DMS53 treated with DMSO at 0.1 percent for 48 hours (cell line): Measurements from ENCODE around the gene AKAP1.

ENCODE experiments used
- DNase-seq: peaks from one replicate; lab custom pipeline; 2025; ENCODE audit not compliant: unreplicated experiment; lab: John Stamatoyannopoulos, UW

Gene AKAP1

DNA sequence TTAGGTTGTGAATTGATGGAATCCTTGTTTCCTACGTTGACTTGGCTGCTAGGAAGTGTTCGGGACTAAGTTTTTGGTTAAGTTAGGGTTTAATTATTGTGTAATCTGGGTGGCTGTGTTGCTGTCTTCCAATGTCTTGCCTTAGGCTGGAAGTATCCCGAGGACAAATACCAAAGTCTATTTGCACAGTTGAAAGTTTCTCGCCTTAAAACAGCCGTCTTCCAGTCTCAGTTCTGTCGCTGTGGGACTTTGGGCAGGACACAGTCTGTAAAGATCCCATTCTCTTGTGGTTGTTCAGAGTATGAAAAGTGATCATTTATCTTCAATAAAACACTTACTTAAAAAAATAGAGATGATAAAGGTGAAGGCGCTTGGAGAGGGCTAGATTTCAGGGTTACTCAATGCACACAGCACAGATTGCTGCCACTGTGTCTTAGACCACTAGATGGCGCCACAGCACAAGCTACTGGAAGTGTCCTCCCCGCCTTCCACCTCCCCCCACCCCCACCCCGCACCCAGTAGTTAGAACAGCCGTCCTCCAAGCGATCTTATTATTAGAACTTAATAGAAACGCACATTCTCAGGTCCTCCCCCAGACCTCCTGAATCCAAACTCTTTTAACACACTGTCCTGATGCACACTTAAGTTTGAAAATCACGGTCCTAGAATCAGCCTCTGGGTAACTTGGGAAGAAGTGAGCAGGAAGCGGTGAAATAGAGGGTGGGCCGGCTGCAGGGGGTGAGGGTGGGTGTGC is 45.8 kb downstream of the AKAP1 start:
- DNase-seq = peak; percentile 52

DNA sequence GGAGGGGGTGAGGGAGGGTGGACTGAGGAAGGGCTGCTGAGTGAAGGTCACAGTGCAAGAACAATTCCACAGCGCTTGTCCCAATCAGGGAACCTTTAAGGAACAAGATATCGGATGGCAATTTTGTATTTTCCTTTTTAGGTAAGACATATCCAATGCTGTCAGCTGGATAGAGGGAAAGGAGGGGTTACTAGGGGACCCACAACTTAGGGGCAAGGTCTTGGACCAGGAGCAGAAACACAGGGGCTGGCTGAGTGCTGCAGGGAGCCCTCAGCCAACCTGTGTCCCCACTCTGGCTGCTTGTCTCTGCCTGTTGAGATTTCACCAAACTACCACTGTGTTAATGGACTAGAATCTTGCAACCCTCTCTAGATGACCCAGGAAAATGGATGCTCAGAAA is 47.6 kb downstream of the AKAP1 start:
- DNase-seq = no peak

DNA sequence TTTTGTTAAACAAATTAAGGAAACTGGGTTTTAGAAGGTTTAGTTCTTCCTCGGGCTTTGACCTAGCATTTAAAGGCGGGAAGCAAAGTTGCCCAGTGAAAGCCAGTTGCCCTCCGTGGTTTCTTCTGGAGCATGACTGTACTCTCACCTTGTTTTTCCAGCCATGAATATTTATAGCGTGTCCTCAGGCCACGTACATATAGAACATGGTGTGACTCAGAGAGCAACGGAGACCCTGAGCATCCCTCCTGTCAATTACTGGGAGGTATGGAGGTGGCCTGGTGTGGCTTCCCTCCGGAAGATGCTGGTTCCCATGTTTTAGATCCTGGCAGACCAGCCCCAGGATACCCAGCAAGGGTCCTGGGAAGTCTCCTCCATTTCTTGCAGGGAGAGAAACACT is 48.4 kb downstream of the AKAP1 start:
- no peak for DNase-seq

DNA sequence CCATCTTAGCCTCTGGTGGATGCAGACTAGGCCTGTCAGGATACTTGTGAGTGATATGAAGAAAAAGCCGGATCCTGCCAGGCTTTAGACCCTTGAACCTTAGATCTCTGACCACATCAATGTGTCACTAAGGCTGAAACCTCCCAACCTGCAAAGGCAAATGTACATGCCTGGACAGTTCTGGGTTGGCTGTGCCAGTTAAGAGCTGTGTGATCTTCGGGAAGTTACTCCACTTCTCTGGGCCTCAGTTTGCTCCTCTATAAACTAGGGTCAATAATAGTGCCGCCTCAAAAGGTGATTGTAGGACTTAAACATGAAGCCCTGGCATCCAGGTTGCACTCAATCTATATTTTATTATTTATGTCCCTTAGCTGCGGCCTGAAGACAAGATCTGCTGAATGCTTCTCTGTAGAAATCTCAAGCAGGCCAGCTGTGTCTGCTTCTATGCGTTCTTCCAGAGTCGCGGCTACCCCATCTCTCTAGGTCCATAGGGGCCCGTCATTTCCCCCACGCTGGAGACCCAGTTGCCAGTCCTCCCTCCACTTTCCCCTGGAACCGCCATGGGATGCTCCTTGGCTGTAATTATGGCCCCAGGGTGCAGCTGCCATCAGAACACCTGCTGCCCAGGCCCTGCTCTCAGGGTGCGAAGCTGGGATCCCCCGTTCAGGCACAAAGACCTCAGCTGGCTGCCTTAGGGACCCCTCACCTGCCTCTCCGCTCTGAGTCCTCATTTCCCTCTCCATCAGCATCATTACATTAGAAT is 50.2 kb downstream of the AKAP1 start:
- DNase-seq = no peak

DNA sequence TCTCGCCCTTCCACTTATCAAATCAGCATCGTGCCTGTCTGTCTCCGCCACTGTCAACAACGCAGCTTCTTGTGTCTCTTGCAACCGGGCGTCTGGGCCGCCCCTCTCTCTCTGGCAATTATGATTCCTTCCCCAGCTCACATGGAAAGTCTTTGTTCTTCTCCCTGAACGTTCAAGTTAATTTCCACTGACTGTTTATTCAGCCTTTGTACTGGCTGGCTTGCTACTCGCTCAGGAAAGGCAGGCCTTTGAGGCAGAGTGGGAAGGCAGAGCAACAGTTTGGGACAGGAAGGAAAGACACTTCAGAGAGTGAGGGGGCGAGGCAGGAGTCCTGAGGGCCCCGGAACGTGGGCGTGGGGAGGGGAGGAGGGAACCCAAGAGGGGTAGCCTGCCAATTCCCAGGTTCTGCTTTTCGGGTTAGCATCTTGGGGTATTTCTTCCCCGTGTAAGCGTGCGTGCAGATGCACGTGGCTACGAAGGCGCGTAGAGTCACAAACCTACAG is 50.8 kb downstream of the AKAP1 start:
- DNase-seq = no peak

DNA sequence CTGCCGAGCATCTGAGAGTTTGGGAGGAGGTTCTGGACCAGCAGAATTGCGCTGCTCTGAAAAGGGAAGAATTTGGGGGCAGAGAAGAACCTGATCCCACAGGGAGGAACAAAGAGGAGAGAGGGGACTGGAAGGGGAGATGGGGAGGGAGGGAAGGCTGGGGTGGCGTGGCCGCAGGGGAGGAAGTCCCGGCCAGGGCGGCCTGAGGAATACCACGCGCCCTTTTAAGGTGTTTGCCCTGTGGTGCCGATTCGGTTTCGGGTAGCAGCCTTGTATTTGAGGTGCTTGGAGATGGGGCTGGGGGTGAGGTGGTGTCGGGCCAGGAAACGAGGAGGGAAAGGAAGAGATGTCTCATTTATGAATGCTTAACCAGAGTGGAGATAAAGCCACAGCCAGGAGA is 51.3 kb downstream of the AKAP1 start:
- DNase-seq = no peak

DNA sequence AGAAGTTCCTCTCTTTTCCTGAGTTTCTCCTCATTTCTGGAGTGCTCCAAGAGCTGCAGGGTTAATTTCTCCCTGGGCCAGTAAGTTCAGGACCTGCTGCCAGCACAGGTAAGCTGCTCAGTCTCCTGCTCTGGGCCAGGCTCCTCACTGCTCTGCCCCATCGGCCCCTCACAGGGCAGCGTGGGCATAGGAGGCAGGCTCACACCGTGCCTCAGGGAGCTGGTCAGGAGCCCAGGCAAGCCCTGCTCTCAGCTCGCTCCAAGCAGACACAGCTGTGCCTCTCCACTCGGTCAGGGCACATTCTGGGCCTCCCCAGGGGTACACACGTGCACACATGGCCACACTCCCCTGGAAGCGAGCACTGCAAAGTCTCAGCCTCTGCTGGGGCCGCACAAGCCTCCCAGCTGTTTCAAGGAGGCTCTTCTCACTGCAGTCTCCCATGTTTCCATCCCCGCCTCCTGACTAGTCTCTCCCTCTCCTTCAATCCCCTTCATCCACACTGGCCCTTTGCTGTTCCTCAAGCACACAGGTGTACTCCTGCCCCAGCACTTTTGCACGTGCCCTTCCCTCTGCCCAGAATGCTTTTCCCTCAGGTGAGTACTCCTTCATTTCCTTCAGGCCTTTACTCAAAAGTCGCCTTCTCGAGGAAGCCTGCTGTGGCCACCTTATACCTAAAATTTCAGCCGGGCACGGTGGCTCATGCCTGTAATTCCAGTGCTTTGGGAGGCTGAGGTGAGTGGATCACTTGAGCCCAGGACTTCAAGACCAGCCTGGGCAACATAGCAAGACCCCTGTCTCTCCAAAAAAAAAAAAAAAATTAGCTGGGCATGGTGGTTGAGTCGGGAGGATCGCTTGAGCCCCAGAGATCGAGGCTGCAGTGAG is 53.2 kb downstream of the AKAP1 start:
- DNase-seq = no peak

DNA sequence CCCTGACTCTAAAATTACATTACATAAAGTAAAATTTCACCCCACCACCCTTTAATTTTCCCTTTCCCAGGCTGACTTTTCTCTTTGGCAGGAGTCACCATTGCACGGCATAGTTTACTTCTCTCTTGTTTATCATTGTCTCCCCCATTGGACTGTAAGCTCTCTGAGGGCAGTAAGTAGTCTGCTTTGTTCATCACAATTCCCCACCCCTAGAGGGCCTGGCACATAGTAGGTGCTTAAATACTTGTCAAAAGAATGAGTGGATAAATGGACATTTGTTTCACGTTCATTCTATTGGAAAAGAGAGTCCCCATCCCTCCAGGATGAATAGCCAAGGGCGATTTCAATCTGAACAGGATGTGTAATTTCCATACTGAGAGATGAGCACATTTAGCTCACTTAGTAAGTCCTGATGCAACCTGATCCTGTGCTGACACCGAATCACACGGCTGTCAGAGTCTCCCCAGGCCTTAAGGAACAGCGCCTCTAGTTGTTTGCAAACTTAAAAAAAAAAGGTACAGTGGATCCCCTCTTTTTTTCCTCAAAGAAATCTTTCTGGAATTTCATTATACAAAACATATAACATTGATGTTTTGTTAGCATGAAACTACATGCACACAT is 54.0 kb downstream of the AKAP1 start:
- DNase-seq = no peak

DNA sequence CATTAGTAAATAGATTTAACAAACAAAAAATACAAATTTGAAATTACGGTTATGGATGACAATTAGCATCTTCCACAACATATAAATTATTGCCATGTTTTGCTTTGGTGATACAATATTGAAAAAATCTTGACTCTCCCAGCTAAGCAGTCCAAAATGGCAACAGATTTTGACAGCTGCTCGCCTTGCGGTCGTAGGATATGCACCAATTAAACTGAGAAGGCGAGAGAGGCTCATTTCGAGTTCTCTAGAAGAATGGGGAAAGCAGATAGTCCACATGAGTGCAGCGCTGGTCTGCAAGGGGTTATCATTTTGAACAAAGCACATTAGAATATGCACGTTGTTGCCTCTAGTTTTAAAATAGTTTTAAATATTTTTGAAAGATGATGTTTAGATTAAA is 55.3 kb downstream of the AKAP1 start:
- DNase-seq = no peak

DNA sequence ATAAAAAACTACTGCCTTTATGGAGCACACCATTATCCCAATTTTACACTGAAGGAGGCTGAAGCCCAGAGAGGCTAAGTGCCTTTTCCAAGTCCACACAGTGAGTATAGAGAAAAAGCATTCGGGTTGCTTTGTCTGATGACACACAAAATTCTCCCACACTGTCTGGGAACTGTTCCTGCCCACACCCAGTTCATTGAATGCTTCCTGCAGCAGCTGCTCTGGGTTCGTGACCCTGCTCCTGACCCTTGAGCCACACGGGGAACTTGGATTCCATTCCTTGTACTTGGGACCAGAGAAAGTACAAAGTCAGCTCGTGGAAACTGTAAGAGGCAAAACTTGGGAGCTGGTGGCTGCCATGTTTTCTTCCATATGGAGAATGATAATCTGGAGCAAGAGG is 57.9 kb downstream of the AKAP1 start:
- no peak for DNase-seq

DNA sequence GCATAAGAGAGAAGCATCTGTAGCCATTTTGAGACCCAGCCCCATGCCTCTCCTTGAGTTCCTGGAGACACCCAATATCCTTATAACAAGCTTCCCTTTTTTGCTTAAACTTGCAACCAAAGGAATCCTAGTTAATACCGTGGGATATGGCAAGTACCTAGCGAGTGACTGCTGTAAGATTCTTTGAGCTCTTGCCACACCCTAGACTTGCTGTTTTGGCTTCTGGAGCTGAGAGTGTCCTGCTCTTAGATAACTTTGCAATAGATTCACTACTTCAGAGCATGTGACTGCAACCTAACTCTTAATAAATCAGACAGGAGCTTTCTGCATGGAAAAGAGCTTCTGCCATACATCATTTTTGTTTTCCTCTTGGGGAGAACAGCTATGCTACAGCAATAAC is 58.3 kb downstream of the AKAP1 start:
- DNase-seq = no peak

DNA sequence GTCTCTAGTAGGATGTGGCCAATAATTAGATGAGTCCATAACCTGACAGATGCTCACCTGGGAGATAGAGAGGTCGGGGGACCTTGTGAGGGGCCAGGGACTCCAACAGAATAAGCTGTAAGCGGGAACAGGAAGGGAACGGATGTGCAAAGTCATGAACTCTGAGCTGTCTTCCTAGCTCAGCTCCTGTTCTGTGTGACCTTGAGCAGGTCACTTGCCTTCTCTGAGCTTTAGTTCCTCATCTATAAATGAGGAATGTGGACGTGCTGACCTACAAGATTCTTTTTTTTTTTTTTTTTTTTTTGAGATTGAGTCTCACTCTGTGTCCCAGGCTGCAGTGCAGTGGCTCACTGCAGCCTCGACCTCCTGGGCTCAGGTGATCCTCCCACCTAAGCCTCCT is 58.9 kb downstream of the AKAP1 start:
- DNase-seq = no peak

DNA sequence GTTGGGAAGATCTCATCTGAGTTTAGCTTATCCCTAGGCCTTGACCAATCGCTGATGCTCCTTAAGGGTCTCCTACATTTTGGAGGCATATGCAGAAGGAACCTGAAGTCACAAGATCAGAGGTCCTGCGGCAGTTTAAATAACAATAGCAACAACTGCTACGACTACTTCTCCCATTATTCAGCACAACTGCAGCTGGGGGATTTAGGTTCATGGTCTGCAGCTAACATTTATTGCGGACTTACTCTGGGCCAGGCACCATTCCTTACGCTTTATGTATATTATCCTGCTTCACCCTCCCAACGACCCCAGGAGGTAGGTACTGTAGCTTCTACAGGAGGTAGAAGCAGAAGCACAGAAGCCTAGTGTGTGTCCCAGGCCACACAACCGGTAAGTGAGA is 59.5 kb downstream of the AKAP1 start:
- no peak for DNase-seq

DNA sequence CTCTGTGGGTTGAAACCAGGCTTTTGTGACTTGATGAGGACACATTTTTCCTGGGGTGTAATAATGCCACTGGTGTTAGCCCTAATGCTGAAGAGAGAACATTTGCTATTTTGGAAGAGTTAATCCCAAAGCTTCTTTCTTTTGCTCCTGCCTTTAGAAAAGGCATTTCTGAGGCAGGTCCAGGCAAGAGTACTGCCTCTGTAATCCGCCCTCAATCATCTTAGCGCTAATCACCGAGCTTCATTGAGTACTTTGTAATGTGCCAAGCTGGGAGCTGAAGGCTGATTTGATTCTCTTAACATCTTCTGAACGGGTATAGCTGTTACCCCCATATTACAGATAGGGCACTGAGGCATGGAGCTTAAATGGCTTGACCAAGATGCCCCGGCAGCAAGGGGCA is 60.3 kb downstream of the AKAP1 start:
- DNase-seq = no peak

DNA sequence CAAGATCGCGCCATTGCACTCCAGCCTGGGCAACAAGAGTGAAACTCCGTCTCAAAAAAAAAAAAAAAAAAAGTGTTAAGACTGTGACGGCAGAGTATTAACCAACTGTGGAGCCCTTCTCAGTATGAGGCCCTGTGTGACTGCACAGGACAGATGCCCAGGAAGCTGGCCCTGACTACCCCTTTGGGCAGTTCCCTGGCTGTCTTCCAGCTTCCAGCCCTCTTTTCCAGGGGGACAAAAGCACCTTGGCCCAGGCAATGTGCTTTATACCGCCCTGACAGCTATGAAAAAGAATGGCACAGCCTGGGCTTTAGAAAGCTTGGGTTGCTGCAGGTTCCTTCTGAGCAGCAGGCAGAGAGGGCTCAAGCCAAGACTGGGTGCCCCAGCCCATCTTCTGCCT is 61.2 kb downstream of the AKAP1 start:
- DNase-seq = no peak

DNA sequence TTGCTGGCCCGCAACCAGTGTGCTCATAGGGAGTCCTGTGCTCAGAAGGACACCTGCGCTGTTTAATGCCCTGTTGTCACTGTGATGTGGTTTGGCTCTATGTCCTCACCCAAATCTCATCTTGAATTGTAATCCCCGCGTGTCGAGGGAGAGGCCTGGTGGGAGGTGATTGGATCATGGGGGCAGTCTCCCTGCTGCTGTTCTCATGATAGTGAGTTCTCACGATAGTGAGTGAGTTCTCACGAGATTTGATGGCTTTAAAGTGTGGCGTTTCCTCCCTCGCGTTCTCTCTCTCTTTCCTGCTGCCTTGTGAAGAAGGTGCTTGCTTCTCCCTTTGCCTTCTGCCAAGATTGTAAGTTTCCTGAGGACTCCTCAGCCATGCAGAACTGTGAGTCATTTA is 66.8 kb downstream of the AKAP1 start:
- DNase-seq = no peak

DNA sequence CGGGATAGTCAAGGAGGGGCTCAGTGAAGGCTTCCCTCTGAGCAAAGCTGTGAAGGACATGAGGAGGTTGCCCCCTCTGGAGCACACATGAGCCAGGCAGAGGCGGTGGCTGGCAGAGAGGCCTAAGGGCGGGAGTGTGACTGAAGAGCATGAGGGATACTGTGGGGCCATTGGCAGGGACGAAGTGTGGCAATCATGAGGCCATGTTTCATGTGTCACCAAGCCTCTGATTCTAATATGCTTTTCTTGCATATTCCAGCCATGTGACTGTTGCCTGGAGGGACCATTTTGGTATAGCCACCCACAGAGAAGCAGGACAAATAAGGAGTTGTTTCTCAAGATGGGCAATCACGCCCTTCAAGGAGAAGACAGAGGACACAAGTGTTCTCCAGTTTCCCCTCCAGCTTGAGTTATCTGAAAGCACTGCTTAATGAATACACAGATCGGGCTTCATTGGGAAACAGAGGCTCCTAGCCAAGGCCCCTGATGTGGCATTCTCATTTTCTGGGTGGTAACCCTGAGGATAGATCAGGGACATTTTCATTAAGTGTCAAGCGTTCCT is 68.0 kb downstream of the AKAP1 start:
- no peak for DNase-seq

DNA sequence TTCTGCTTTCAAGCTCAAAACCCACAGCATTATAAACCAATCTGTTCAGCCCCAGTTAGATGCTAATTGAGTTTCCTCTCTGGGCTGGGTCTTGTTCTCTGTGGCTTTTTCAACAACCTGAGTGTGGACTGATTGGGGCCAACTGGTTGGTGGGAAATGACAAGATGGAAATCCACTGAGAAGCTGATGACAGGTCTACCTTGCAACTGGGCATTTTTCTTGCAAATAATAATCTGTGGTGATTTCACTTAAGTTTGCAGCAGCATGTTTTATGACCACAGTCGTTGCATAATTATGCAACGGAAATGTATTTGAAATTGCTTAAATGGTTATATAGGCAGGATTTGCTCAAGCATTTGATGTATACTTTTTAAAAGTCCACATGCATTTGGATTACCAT is 69.9 kb downstream of the AKAP1 start:
- DNase-seq = no peak

DNA sequence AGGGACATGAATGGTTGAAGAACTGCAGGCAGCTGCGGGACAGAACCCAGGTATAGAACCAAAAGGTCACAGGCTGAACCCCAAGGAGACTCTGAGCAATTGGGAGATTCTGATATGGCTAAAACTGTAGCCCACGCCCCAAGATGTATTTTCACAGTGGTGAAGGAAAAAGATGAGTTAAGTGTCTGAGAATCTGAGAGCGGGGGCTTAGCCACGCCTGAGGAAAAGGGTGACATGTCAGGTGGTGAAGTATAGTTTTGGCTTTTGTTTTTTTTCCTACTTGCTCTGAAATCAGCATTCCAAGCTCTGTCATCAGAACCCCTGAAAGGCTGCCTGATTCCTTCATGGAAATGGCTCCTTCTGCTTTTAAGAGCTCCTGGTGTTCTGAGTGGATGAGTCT is 73.3 kb downstream of the AKAP1 start:
- DNase-seq = no peak

DNA sequence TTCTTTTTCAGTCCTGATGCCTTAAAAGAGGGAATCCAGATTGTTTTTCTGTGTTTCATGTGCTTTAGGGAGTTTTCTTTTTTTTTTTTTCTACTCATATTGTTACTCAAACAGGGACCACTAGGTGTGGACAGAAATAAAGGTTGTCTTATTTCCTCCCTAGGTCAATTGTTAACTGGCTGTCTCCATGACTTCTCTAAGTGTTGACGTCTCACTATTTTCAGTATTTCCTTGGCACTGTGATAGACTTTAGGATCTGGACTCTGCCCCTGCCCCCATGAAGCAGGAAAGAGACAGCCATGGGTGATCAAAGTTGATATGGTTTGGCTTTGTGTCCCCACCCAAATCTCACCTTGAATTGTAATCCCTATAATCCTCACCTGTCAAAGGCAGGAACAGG is 73.7 kb downstream of the AKAP1 start:
- no peak for DNase-seq

DNA sequence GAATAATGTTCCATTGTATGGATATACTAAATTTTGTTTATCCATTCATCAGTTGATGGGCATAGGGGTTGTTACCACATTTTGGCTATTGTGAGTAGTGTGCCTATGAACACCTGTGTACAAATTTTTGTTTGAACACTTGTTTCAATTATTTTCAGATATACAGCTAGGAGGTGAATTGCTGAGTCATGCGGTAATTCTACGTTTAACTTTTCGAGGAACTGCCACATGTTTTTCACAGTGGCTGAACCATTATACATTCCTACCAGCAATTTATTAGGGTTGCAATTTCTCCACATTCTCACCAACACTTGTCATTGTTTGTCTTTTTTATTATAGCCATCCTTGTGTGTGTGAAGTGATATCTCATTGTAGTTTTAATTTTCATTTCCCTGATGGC is 75.6 kb downstream of the AKAP1 start:
- DNase-seq = no peak
